Epithelial cell of proximal tubule (primary cell): ENCODE data around the gene DUSP7. TPM values are rescaled to one million over a fixed set of nuclear protein-coding genes. Genes with fewer than 3 reads are reported as not detected.
A peak's percentile ranks its signal among the peaks of the same experiment; 100 is the strongest.

Experiments used
- DNase-seq: peaks from one replicate; pipeline ENCODE4 v3.0.0-alpha.2; 2011; ENCODE audit warnings: low read depth
- H3K4me3 ChIP-seq: 2 replicates; pipeline ENCODE4 v1.5.1; 2011; ENCODE audit warnings: low read depth, mild to moderate bottlenecking, low read length
- CTCF ChIP-seq: conservative IDR thresholded peaks from 2 replicates; pipeline ENCODE4 v1.5.1; 2012; ENCODE audit warnings: low read depth, mild to moderate bottlenecking, low read length
- total RNA-seq: library from RNA; depleted of rRNA; stranded (reverse); fragments of >200 nt; gene quantifications from 2 replicates; pipeline ENCODE4 v1.2.3, GENCODE V29; 2015

The DUSP7 gene
- total RNA-seq, 1 donor from 2014 or later = 23.7 TPM

DNA sequence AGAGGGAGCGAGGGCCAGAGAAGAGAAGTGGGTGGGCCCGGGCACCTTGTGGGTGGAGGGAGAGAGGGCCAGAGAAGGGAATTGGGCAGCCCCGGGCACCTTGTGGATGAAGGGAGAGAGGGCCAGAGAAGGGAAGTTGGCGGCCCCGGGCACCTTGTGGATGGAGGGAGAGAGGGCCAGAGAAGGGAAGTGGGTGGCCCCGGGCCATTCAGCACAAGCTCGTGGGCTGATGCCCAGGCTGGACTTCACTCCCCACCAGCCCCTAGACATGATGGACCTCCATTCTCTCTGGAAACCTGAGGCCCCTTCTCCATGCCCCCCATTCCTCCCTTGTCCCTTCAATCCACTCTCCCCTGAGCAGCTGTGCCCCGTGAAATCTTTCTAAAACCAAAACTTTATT lies 15.8 kb downstream of the DUSP7 start:
- DNase-seq = no peak
- no peak overlapping the region for H3K4me3 ChIP-seq
- no peak for TF ChIP-seq CTCF

DNA sequence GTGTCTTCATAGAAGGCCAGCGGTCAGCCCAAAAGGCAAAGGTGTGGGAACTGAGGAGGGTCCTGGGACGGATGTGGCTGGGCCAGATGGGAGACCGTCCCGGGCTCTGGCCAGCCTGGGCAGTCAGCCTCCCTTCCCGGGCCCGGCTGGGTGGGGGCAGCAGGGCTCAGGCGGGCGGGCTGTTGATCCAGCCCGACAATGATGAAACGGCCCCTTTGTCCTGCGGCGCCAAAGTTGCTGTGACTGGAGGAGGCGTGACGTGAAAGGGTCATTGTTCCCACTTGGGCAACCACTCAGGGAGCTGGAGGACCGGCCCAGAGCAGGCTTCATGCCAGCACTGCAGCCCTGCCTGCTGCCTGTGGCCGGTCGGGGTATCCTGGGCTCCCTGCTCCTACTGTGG lies 16.5 kb downstream of the DUSP7 start:
- H3K4me3 ChIP-seq = no peak overlapping the region
- TF ChIP-seq CTCF = no peak
- DNase-seq = no peak

DNA sequence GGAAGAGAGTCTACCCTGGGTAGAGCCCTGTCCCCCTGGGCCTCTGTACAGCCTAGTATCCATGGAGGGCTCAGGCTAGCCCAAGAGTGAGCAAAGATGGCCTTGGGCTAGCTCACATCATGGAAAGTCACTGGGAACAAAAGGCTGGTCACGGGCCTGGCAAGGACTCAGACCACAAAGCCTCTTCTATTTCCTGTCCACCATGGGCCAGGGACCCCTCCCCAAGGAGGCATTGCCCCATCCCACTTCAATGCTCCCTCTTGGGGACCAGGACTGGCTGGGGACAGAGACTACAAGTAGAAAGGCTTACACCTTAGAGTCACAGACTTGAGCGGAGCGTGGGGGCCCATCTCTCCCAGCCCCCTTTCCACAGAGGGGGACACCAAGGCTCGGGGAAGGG lies 16.9 kb downstream of the DUSP7 start:
- TF ChIP-seq CTCF = no peak

DNA sequence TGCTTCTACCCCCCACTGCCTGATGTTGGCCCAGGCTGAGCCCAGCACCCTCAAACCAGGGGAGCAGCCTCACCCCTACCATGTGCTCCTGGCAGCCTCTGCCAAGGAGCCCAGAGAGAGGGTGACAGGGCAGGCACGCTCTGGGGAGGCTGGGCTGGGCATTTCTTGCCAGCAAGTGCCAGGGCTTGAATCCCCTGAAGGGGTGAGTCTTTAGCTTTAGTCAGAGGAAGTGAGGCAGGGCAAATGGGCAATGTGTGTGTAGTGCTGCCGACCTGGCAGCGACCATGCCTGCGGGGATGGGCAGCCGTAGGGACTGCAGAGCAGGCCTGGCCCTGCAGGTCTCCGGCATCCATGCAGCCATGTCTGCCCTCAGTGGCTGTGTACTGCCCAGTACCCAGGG lies 18.1 kb downstream of the DUSP7 start:
- no peak for DNase-seq
- H3K4me3 ChIP-seq = no peak overlapping the region
- no peak for TF ChIP-seq CTCF

More for the DNA sequence above, 16.9 kb downstream of the DUSP7 start:
- H3K4me3 ChIP-seq = no peak overlapping the region
- DNase-seq = no peak

DNA sequence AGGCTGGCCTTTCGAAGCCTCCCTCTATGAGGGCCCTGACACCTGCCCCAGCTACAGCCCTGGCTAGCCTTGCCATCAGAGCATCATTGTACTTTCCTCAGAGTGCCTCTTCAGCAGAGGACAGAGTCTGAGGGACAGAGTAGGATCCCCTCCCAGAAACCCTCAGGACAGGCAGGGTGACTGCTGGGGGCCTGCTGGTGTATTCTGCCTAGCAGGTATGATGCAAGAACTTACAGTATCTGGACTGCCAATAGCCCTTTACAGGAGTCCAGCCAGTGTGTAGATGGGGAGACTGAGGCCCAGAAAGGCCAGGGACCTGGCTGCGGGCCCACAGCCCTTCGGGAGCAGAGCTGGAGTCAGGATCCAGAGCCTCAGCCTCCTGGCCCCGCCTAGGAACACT lies 19.1 kb downstream of the DUSP7 start:
- DNase-seq = no peak
- TF ChIP-seq CTCF = no peak

DNA sequence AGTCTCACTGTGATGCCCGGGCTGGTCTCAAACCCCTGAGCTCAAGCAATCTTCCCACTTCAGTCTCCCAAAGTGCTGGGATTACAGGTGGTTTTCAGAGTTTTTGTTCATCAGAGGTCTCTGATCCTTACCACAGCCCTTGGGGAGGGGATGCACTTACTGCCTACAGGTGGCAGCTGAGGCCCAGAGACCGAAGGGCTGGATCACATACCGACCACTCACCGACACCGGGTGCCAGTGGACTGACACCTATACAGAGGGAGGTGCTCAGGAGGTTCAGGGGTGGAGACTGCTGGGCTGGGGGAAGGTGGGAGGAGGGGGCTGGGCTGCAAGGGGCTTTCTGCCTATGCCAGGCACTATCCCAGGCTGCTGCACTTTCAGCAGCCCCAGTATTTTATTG lies 19.5 kb downstream of the DUSP7 start:
- peak; percentile 12 for TF ChIP-seq CTCF
- no peak overlapping the region for H3K4me3 ChIP-seq
- no peak for DNase-seq

More for the DNA sequence above, 19.1 kb downstream of the DUSP7 start:
- H3K4me3 ChIP-seq = no peak overlapping the region

- no peak for TF ChIP-seq CTCF
- no peak for DNase-seq
- no peak overlapping the region for H3K4me3 ChIP-seq
Observed at GRCh38 chr3:52036222-52036694, 20.1 kb downstream of the DUSP7 start.
